PFSK-1 (cell line): ENCODE data around the gene SHISA5.

Experiments
- FOXP2 ChIP-seq: optimal IDR thresholded peaks from 2 replicates; pipeline ENCODE3; 2011; ENCODE audit warnings: borderline replicate concordance, control low read depth, inconsistent platforms; ENCODE audit not compliant: insufficient read depth; ENCODE audit errors: extremely low read length, extremely low read depth
- POLR2AphosphoS5 ChIP-seq: IDR thresholded peaks from 2 replicates; pipeline ENCODE4 v1.6.1; 2012; ENCODE audit warnings: low read depth, mild to moderate bottlenecking, control low read depth, low read length, moderate library complexity
- SIN3A ChIP-seq: IDR thresholded peaks from 2 replicates; pipeline ENCODE4 v1.6.1; 2012; ENCODE audit warnings: mild to moderate bottlenecking, low read length, moderate library complexity, borderline replicate concordance; ENCODE audit not compliant: insufficient read depth
- TAF1 ChIP-seq: IDR thresholded peaks from 2 replicates; pipeline ENCODE4 v1.6.1; 2012; ENCODE audit warnings: low read length, control low read depth, borderline replicate concordance; ENCODE audit not compliant: insufficient read depth
- TF ChIP-seq, protein P1 (sequence below), 2 experiments: IDR thresholded peaks; 2 replicates each; pipeline versions ENCODE4 v1.6.1 to v1.8.0; 2011 to 2012; ENCODE audit warnings: low read depth in 2 of 2, low read length in 2 of 2, control low read depth in 1 of 2, inconsistent platforms in 1 of 2, mild to moderate bottlenecking in 1 of 2, moderate library complexity in 1 of 2; ENCODE audit not compliant: insufficient read depth in 1 of 2

SHISA5 gene

DNA sequence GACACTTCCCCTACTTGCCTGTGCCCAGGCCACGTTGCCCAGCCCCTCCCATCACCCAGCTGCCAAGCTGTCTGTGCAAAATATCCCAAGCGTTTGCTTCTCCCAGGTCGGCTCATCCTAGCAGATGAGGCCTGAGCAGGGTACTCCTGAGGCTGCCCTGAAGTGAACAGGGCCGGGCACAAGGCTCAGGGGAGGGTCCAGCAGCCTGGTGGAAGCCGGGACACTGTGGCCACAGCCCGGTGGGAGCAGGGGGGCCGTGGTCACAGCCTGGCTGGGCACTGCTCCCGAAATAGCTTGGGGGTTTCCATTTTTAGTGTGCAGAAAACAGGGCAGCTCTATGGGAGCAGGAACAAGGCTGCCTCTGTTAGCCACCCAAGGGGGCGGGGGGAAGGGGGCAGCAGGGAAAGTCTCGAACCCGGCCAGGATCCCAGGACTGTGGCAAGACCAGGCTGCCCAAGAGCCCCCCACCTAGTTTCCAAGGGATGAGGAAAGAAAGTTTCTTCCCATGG, 77.5 kb downstream of the SHISA5 start:
- TF ChIP-seq POLR2AphosphoS5 (no peak), TAF1 (no peak)
- TF ChIP-seq, protein P1, sequence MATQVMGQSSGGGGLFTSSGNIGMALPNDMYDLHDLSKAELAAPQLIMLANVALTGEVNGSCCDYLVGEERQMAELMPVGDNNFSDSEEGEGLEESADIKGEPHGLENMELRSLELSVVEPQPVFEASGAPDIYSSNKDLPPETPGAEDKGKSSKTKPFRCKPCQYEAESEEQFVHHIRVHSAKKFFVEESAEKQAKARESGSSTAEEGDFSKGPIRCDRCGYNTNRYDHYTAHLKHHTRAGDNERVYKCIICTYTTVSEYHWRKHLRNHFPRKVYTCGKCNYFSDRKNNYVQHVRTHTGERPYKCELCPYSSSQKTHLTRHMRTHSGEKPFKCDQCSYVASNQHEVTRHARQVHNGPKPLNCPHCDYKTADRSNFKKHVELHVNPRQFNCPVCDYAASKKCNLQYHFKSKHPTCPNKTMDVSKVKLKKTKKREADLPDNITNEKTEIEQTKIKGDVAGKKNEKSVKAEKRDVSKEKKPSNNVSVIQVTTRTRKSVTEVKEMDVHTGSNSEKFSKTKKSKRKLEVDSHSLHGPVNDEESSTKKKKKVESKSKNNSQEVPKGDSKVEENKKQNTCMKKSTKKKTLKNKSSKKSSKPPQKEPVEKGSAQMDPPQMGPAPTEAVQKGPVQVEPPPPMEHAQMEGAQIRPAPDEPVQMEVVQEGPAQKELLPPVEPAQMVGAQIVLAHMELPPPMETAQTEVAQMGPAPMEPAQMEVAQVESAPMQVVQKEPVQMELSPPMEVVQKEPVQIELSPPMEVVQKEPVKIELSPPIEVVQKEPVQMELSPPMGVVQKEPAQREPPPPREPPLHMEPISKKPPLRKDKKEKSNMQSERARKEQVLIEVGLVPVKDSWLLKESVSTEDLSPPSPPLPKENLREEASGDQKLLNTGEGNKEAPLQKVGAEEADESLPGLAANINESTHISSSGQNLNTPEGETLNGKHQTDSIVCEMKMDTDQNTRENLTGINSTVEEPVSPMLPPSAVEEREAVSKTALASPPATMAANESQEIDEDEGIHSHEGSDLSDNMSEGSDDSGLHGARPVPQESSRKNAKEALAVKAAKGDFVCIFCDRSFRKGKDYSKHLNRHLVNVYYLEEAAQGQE (IDR thresholded peaks at IDR 0.05; ENCODE audit: insufficient read depth in 1 of 2, low read depth in 2 of 2, low read length in 2 of 2): no peak

DNA sequence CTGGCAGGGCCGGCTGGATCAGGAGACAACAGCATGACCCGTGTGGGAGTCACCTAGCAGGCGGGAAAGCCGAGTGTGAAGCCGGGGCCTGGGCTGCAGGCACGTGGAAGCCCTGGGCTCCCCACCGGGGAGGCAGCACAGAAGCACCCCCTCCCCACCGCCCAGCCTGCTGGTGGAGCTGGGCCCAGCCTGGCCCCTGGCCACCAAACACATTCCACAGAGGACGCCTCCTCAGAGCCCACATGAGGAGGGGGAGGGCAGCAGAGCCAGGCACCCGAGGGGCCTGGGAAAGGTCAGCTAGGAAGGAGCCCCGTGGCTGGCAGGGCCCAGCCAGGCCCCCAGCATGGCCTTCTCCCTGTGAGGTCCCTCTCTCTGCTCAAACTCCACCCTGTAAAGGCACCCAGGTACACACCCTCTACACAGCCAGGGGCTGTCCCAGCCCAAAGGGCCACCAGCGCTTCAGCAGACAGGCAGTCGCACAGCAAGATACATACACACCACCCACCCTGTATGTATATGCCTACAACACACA, 78.6 kb downstream of the SHISA5 start:
- no peak for TF ChIP-seq POLR2AphosphoS5
- TF ChIP-seq FOXP2: no peak
- TF ChIP-seq, protein P1 (IDR thresholded peaks at IDR 0.05; ENCODE audit: insufficient read depth in 1 of 2, low read depth in 2 of 2, low read length in 2 of 2): no peak
- TF ChIP-seq SIN3A: no peak
- TF ChIP-seq TAF1: no peak

DNA sequence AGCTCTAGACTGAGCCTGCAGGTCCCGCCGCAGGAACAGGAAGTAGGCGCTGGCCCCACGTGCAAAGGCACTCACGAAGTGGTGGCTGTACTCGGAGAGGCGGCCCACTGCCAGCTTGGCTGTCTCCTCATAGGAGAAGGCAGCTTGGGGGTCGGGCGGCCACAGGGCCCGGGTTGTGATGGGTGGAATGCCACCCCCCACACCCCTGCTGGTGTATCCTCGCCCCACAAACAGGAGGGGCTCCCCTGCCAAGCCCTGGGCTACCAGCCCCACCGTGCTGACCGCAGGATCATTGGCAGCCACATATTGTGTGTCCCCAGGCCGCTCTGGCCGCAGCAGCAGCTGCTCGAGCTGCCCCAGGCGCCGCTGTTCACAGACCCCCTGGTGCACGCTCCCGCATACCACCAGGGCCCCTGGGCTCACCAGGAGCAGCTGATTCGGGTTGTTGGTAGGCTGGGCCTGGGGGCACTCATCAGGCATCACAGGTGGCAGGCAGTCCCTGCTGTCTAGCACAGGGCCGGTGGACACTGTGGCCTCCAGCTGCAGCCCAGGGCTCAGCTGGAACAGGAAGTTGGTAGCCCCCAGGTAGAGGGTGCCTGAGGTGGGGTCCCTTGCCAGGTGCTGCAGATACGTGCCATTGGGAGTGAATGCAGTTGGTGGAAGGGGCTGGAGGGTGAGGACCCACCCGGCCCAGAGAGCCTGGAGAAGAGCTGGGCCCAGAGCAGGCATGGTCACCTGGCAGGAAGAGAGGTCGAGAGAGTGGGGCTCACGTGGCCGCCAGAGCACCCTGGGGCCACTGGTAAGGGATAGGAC, 79.9 kb downstream of the SHISA5 start:
- no peak for TF ChIP-seq FOXP2
- no peak for TF ChIP-seq SIN3A
- TF ChIP-seq, protein P1 (IDR thresholded peaks at IDR 0.05; ENCODE audit: insufficient read depth in 1 of 2, low read depth in 2 of 2, low read length in 2 of 2): no peak
- no peak for TF ChIP-seq POLR2AphosphoS5
- no peak for TF ChIP-seq TAF1

DNA sequence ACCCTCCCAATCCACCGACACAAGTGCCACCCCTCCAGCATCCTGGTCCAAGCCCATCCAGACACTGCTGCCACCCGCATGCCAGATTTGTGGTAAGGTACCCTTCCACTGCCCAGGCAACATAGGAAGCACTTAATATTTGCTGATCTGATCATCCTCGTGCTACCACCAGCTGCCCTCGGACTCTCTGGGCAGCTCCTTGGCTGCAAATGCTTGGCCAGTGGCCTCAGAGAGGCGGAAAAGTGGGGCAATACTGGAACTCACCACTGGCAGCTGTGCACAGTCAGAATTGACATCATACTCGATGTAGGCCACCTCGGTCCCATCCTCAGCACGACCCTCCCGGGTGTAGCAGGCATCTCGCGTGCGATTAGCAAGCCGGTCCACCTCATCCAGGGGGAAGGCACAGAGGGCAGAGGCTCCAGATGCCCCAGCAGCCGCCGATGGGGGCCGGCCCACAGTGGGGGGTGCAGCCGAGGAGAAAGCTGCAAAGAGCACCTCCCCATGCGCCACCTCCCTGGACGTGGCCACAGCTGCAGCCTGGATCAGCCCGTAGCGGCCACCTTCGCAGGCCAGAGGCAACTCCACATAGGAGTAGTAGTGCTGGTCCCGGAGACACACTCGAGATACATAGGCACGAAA, 80.6 kb downstream of the SHISA5 start:
- TF ChIP-seq, protein P1 (IDR thresholded peaks at IDR 0.05; ENCODE audit: insufficient read depth in 1 of 2, low read depth in 2 of 2, low read length in 2 of 2): no peak
- no peak for TF ChIP-seq SIN3A
- no peak for TF ChIP-seq FOXP2
- TF ChIP-seq POLR2AphosphoS5: no peak
- no peak for TF ChIP-seq TAF1
